ENCODE measurements around the gene USP7. TPM values are rescaled to one million over a fixed set of nuclear protein-coding genes. Genes with fewer than 3 reads are reported as not detected.
"Not testable (repeated sequence)": the region's sequence is repeated elsewhere in the genome, so short reads cannot be mapped to it uniquely, and the experiment has no call there.

The USP7 gene
- total RNA-seq, 1 donor from 2014 or later = 136 TPM

DNA sequence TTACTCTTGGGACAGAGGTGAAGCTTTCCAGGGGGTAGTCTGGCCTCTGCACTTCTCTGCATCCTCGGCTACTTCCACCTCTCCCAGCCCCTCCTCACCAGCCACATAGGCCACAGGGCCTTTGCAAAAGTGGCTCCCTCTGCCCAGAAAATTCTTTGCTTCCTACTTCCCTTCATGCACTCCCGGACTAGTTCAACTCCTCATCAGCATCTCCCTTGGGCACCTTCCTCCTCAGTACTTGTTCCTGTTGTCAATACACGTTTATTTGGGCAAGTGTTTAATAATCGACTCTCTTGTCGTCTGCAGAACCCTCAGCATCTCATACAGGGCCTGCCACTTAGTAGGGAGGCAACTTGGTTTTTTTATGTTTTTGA, 23.1 kb upstream of the USP7 start:
- H3K4me1 Mint-ChIP-seq = no peaks in the 10 kb centered on the region
- no peak overlapping the region for H3K27ac Mint-ChIP-seq
- peaks cover 9% of the 10 kb centered on the region for H3K27me3 Mint-ChIP-seq (ENCODE audit: low read depth)
- no peak for DNase-seq (ENCODE audit: low spot score in 2 of 2, unreplicated experiment in 2 of 2)
- H3K4me3 Mint-ChIP-seq = no peak overlapping the region
- no peaks in the 10 kb centered on the region for H3K36me3 Mint-ChIP-seq
- TF ChIP-seq, protein P1, sequence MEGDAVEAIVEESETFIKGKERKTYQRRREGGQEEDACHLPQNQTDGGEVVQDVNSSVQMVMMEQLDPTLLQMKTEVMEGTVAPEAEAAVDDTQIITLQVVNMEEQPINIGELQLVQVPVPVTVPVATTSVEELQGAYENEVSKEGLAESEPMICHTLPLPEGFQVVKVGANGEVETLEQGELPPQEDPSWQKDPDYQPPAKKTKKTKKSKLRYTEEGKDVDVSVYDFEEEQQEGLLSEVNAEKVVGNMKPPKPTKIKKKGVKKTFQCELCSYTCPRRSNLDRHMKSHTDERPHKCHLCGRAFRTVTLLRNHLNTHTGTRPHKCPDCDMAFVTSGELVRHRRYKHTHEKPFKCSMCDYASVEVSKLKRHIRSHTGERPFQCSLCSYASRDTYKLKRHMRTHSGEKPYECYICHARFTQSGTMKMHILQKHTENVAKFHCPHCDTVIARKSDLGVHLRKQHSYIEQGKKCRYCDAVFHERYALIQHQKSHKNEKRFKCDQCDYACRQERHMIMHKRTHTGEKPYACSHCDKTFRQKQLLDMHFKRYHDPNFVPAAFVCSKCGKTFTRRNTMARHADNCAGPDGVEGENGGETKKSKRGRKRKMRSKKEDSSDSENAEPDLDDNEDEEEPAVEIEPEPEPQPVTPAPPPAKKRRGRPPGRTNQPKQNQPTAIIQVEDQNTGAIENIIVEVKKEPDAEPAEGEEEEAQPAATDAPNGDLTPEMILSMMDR (IDR thresholded peaks at IDR 0.05; ENCODE audit: unreplicated experiment) = no peak
- H3K9me3 Mint-ChIP-seq = no peaks in the 10 kb centered on the region

DNA sequence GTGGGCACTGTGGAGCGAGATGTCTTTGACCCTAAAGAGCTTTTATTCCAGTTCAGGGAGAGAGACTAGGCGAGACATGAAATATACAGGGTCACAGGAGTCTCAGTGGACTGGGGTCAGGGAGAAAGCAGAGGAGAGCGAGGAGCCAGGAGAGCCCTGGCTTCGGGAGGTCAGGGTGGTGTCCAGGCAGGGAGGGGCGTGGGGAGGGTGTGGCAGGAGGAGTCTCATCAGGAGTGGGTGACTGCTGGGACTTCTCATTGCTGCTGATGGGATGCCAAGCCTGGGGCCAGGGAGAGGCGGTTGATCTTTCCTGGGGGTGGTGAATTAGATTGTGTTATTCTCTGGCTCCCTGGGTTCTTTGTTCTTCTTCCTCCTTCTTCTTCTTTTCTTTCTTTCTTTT, 22.4 kb upstream of the USP7 start:
- no peak for DNase-seq (ENCODE audit: low spot score in 2 of 2, unreplicated experiment in 2 of 2)
- H3K9me3 Mint-ChIP-seq = no peaks in the 10 kb centered on the region
- H3K4me1 Mint-ChIP-seq = no peaks in the 10 kb centered on the region
- peaks cover 9% of the 10 kb centered on the region for H3K27me3 Mint-ChIP-seq (ENCODE audit: low read depth)
- TF ChIP-seq, protein P1 (IDR thresholded peaks at IDR 0.05; ENCODE audit: unreplicated experiment) = no peak
- no peaks in the 10 kb centered on the region for H3K36me3 Mint-ChIP-seq
- H3K4me3 Mint-ChIP-seq = no peak overlapping the region
- H3K27ac Mint-ChIP-seq = no peak overlapping the region

DNA sequence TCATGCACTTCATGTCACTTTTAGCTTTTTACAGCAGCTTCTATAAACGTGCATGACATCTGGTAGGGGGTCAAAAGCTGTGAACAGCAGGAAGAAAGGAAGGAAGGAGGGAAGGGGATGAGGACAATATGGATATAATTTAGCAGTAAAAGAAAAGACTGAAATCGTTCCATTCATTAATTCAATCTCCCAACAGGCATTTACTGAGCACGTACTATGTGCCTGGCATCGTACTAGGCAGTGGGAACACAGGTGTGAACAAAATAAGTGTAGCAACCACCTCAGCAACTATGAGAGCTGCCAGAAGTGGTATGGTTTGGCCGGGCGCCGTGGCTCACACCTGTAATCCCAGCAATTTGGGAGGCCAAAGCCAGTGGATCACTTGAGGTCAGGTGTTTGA, 19.1 kb upstream of the USP7 start:
- no peak overlapping the region for H3K4me3 Mint-ChIP-seq
- H3K4me1 Mint-ChIP-seq = no peaks in the 10 kb centered on the region
- no peaks in the 10 kb centered on the region for H3K9me3 Mint-ChIP-seq
- no peaks in the 10 kb centered on the region for H3K36me3 Mint-ChIP-seq
- no peak for DNase-seq (ENCODE audit: low spot score in 2 of 2, unreplicated experiment in 2 of 2)
- TF ChIP-seq, protein P1 (IDR thresholded peaks at IDR 0.05; ENCODE audit: unreplicated experiment) = no peak
- peaks cover 9% of the 10 kb centered on the region for H3K27me3 Mint-ChIP-seq (ENCODE audit: low read depth)
- H3K27ac Mint-ChIP-seq = no peak overlapping the region

DNA sequence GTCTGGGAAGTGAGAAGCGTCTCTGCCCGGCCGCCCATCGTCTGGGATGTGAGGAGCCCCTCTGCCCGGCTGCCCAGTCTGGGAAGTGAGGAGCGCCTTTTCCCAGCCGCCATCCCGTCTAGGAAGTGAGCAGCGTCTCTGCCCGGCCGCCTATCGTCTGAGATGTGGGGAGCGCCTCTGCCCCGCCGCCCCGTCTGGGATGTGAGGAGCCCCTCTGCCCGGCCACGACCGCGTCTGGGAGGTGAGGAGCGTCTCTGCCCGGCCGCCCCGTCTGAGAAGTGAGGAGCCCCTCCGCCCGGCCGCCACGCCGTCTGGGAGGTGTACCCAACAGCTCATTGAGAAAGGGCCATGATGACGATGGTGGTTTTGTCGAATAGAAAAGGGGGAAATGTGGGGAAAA, 18.2 kb upstream of the USP7 start:
- H3K9me3 Mint-ChIP-seq; H3K36me3 Mint-ChIP-seq; H3K4me1 Mint-ChIP-seq; DNase-seq (ENCODE audit: low spot score in 2 of 2, unreplicated experiment in 2 of 2); H3K27ac Mint-ChIP-seq; H3K27me3 Mint-ChIP-seq (ENCODE audit: low read depth); H3K4me3 Mint-ChIP-seq: not testable (repeated sequence)

DNA sequence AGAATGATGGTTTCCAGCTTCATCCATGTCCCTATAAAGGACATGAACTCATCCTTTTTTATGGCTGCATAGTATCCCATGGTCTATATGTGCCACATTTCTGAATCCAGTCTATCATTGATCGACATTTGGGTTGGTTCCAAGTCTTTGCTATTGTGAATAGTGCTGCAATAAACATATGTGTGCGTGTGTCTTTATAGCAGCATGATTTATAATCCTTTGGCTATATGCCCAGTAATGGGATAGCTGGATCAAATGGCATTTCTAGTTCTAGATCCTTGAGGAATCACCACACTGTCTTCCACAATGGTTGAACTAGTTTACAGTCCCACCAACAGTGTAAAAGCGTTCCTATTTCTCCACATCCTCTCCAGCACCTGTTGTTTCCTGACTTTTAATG, 12.5 kb upstream of the USP7 start:
- not testable (repeated sequence) for H3K36me3 Mint-ChIP-seq; H3K4me1 Mint-ChIP-seq; H3K27ac Mint-ChIP-seq; DNase-seq (ENCODE audit: low spot score in 2 of 2, unreplicated experiment in 2 of 2); H3K27me3 Mint-ChIP-seq (ENCODE audit: low read depth); H3K4me3 Mint-ChIP-seq
- peaks cover 10% of the 10 kb centered on the region for H3K9me3 Mint-ChIP-seq

DNA sequence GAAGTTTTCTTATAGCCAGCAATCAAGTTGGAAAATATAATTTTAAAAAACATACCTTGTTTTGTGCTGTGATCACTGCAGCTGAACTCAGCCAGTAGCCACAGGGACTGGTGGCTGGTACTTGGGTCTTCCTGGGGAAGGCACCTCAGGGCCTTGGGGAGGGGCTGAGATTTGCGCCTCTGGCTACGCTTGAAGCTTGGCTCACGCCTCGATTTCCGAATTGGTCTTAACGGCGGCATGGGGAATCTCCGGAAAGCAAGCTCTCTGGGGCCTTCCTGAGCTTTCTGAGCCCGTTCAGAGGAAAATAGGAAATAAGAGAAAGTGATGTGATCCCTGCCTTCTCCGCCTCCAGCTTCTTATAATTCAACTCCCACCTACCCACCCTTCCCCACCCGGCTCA, 11.3 kb upstream of the USP7 start:
- H3K9me3 Mint-ChIP-seq = peaks cover 10% of the 10 kb centered on the region
- TF ChIP-seq, protein P1 (IDR thresholded peaks at IDR 0.05; ENCODE audit: unreplicated experiment) = no peak
- no peak overlapping the region for H3K4me3 Mint-ChIP-seq
- peaks cover 4% of the 10 kb centered on the region for H3K27me3 Mint-ChIP-seq (ENCODE audit: low read depth)
- no peaks in the 10 kb centered on the region for H3K36me3 Mint-ChIP-seq
- DNase-seq (ENCODE audit: low spot score in 2 of 2, unreplicated experiment in 2 of 2) = no peak
- no peaks in the 10 kb centered on the region for H3K4me1 Mint-ChIP-seq
- no peak overlapping the region for H3K27ac Mint-ChIP-seq

DNA sequence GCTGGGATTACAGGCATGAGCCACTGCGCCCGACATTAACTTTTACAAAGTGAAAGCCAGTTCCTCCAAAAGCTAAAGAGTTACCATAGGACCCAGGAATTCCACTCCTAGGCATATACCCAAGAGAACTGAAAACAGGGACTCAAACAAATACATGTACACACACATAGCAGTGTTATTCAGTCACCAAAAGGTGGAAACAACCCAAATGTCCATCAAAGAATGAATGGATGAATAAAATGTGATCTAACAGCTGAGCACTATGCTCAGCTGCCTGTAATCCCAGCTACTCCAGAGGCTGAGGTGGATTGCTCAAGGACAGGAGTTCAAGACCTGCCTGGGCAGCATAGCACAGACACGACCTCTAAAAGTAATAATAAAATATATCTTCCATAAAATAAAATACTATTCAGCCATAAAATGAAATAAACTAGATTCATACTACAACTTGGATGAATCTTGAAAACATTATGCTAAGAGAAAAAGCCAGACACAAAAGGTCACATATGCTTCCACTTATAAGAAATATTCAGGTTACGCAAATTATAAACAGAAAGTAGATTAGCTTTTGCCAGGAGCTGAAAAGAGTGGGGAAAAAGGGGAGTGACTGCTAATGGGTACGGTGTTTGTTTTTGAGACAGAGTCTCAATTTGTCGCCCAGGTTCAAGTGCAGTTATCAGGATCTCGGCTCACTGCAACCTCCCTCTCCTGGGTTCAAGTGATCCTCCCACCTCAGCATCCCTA, 9.3 kb upstream of the USP7 start:
- TF ChIP-seq, protein P1 (IDR thresholded peaks at IDR 0.05; ENCODE audit: unreplicated experiment) = no peak
- no peak for DNase-seq (ENCODE audit: low spot score in 2 of 2, unreplicated experiment in 2 of 2)

More for the DNA sequence above, 9.3 kb upstream of the USP7 start:
- Mint-ChIP-seq H3K4me1 (no peaks in the 10 kb centered on the region), H3K36me3 (no peaks in the 10 kb centered on the region), H3K9me3 (peaks cover 10% of the 10 kb centered on the region), H3K4me3 (no peak overlapping the region), H3K27me3 (ENCODE audit: low read depth) (peaks cover 4% of the 10 kb centered on the region), H3K27ac (no peak overlapping the region)
